Activated CD8-positive, alpha-beta memory T cell treated with anti-CD3 and anti-CD28 coated beads, Interleukin-2, amount 50 U/mL, for 1 hour (primary cell): ENCODE results near the gene SMYD3.

Source experiments
- DNase-seq: peaks from one replicate; pipeline ENCODE4 v3.0.0-alpha.2; 2020; ENCODE audit errors: extremely low read depth

The SMYD3 gene

DNA sequence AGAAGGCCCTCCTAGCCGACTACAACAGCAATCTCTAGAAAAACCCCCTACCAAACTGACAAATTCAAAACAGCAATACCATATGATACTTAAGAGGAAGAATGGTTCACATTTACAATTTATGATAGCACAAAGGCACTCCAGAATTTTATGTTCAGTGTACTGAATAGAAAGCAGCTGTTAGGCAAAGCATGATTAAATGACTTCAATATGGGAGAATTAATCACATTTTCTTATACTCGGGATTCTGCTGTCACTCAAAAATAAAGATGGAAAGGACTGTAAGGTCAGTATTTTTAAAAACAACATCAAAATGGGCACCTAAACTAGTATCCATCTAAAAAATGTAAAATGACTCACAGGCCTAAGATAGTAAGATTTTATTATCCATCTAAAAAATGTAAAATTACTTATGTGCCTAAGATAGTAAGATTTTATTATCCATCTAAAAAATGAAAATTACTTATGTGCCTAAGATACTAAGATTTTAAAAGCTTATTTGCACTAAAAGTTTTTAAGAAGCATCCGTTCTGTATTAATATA is 198.5 kb downstream of the SMYD3 start:
- no peak for DNase-seq

DNA sequence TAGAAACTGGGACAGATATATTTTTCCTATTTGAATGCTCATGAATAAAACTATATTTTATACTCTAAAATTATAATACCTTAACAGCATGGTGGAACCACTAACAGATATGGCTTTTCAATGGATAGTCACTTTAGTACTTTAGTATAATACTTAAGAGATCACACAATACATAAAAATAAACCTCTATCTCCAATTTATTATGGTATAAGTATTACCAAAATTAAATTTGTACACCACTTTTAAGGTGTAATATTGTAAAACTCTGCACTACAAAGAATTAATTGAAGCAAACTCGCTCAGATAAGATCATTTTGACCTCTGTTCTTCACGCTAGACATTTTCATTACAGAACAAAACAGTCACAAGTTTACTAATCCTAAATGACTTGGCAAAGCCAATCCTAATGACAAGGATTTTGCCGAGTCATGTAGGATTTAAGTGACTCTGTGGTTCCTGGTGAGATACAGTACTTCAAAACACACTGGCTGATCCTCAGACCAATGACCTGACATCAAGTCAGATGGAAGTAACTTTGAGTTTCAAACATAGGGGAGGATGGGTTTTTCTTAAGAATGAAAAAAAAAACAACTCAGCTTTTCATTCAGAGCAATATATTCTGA is 200.6 kb downstream of the SMYD3 start:
- DNase-seq: no peak

DNA sequence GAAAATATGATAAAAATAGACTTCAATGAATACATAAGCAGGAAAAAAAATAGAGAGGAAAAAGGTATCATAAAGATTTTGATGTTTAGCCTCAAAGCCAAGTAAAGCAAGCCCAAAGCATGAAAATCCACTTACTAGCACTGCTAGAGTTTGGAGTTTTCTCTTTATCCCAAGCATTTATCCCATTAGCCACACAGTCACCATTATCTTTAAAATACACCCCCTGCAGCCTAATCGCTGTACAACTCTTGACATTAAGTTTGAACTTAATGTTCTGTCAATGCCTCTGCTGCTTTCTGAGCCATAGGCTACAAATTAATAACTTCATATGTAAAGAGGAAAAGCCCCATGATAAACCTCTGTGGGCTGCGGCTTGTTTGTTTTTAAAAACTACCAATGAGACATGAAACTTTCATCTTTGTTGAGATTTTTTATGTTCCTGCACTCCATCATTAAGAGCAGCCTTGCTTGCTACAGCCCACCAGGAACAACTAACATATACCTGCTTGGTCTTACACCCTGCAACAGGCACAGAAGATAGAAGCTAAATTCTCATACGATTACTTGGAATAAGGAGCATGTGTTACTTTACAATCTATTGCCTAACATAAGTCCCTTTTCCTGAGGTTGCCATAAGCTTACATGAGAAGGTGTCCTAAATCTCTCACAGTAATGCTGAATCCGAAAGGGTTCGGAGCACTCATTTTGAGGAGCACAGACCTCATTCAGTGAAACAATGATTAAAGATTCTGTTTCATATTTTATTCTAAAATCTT is 202.4 kb downstream of the SMYD3 start:
- DNase-seq: no peak

DNA sequence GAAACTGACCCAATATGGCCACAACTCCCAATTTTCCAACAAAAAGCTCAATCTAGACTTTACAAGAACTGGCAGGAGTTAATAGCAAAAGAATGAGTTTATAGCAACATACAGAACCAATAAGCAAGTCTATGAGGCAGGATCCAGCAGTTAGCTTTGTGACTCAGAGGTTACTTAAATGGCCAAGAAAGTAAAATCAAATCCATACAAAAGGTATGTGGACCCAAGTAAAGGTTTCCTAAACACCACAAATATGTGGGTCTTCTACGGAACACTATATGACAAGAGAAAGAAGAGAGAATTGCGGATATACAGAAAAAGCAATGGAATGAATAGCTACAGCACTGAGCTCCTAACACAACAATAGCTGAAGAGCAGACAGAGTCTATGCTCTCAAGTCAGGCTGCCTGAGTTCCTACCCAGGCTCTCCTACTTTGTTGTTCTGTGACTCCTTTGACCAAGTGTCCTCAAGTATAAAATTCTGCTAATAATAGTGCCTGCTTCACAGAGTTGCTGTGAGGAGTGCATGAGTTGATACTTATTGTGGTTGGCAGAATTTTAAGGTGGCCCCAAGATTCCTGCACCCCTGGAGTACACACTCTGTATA is 204.3 kb downstream of the SMYD3 start:
- DNase-seq: no peak

DNA sequence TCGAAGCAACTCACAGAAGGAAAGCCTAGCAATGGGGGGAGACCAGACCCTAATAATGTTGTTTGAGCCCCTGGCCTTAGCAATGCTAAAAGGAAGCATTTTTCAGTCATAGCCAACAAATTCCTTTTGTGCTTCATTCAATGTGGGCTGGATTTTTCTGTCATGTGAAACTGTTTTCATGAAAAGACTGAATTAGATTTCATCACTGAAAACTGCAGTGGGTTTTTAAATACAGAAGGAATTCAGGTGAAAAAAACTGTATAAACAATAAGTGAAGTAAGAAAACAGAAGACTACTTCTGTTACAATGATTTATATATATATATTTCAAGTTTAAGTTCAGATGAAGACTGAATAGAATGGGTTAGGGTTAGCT is 204.8 kb downstream of the SMYD3 start:
- no peak for DNase-seq

DNA sequence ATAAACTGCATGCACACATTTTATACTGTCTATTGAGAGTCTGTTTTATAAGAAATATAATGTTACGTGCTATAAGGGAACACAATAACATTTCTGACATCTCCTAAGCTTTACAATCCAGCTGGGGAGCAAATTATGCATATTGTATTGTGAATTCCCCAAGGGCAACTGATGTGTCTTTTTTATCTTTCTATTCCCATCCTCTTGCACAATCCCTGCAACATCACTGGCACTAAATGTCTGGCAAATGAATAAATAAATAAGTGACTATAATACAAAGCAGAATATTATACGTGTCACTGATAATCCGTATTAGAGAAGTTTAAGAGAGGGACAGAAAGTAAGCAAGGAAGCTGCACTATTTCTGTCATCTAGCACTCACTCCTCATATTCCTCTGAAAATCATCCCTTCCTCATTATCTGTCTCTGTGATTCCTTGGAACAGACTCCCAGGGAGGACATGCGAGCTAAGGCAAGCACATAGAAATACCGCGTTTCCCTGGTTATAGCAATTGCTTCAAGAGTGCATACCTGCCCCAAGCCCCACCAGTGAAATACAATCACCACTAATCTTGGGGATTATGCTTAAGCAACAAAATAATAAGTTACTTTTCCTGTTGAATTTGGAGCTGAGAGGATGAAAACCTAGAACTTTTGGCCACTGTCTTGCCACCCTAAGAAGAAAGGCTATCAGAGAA is 205.4 kb downstream of the SMYD3 start:
- no peak for DNase-seq

DNA sequence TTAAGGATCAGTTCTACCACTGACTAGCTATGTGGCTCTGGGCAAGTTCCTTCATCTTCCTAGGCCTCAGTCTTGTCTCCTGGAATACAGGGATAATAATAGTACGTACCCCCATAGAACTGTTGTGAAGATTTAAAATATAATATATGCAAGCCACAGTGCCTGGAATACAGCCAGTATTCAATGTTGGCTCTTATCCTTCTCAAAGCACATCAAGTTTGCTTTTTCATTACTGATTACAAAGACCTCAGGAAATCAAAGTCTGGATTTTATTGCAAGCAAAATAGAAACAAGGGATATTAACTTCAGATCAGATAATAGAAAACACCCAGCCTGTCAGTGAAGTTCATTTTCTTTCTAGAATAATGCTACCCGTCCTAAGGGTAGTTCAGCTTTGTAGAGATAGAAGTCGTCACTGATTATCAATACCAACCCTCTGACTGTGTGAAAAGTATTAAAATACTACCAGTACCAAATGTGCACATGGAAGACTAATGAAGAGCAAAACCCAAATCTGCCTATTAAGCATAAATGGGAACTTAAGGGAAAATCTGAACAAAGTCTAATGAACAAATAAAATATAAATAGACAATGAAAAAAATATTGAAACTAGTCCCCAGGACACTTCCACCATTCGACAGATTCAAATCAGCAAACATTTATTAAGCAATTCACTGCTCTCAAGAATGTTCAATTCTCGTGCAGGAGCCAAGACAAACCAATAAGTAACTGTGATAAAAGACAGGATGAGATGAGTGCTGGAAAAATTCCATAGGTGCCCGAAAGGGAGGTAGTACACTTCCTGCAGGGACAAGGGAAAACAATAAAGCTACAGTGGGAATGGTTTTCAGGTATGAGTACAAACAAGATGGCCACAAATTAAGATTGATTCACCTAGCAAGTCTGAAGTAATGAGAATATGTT is 206.2 kb downstream of the SMYD3 start:
- DNase-seq: no peak

DNA sequence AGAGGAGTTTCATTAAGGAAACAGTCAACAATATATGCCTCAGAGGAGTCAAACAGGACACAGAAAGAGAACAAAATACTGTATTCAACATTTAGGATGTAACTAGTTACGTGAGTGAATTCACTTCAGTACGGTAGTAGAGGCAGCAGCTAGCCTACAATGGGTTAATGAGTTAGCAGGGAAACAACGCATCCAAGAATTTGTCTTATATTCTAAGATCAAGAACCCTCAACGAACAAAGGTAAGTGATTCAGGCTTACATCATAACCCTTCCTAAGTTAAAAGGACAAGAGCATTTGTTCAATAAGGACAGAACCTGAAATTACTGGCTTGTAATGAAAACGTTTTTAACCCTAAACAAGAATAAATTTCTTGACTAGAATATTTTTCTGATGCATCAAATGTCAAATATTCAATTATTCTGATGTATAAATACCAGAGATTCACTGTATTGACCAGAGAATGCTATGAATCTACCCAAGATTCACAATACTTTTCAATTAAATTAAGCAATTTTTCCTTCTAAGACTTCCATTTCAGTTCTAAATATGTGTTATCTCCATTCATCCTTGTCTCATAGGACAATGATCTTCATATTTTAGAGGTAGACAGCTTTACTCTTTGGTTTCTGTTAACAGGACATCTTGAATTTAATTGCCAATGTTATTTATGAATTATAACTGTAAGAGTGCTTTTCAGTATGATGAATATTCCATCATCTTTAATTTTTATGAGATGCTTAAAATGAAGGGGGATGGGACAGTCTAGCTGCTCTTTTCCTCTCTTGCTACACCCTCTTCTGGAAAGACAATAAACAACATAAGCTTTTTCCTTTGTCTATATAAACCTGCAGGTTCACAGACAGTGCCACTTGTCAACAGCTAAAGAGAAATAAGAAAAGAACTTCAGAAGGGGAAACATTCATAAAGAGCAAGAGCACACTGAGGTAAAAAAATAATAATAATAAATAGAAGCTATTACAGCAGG is 209.5 kb downstream of the SMYD3 start:
- no peak for DNase-seq

DNA sequence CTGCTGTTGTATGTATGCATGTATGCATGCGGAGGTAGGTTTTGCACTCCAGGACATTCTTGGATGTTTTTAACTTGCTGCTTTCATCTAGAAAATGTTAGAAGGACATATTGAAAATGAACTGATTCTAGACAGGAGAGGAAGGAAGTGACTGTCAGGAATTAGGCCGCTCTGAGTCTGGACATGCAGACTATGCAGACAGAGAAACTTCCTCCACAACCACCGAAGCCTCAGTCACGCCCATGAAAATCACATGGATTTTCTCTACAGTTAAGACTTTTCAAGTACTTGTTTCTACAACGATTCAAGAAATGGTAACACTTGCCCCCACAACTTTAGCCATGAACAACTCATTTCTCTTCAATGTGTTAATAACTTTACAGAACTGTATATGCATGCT is 211.1 kb downstream of the SMYD3 start:
- no peak for DNase-seq

DNA sequence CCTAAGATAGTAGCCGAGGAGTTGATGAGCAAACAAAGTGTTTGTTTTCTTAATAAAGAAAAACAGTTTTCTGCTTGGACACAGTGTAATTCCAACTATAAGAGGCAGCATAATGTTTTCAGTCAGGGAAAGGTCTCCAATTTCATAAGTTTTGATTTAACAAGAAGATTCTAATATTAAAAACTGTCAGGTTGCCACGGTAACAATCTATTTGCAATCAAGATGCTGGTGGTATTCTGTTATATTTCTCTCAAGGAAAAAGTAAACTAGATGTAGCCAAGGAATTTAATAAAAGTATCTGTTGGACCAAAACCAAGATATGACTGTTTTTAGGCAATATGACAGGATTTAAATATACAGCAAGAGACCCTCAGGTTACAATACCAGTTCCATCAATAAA is 211.7 kb downstream of the SMYD3 start:
- no peak for DNase-seq

DNA sequence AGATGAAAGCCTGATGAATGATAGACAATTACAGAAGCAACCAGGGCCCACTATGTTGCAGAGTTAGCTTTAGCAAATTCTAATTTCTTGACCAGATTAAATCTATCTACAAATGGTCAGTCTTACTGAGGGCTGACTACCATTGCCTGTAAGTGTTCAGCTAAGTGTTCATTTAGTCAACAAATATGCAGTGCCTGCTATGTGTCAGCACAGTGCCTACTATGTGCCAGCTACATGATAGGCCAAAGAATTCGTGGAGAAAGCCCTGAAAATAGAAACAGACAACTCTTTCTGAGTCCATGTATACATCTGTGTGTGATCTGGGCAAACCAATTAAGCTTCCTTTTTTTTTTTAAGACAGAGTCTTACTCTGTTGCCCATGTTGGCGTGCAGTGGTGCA is 212.8 kb downstream of the SMYD3 start:
- DNase-seq: no peak

DNA sequence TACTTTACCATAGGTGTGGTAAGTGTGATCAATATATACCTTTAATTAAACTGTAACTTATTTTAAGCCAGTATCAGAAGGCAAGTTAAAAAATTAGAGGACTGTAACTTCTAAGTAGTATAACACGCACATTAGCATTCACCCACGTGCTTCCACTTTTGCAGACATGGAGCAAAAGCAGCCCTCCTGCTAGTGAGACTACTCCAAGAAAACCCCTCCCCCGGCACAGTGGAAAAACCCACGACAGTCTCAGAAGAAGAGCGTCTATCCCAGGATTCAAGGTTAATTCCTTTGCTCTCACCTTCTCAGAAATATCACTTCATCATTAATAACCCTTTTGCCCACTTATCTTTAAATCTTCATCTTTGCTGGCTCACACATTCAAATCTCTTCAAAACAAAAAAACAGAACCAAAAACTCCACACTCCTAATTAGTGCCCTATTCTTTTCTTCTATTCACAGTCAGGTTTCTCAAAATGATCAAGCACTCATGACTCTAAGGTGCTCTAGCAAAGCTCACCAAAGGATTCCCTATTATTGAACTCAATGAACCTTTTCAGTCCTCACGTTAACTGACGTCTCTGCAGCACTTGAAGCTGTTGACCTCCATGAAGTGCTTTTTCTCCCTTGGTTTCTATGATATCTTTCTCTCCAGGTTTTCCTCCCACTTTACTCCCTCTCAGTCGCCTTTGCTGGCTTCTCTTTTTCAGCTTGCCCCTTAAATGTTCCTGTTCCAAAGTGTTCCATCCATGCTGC is 213.5 kb downstream of the SMYD3 start:
- no peak for DNase-seq

DNA sequence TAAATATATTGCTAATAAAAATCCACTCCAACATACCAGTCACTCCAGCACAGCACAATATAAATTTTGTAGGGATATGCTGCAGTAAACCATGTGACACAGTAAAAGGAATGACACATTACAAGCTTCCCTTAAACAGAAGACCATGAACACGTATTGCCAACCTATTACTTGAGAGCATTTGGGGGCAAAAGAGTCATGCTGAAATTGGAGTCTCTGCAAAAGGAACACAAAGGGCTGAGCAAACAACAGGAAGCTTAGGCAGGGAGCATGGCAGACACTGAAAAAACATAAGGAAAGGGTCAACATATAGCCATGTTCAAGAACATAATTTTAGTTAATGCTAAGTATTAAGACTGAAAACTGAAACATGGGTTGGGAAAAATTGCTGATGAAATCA is 214.5 kb downstream of the SMYD3 start:
- no peak for DNase-seq

DNA sequence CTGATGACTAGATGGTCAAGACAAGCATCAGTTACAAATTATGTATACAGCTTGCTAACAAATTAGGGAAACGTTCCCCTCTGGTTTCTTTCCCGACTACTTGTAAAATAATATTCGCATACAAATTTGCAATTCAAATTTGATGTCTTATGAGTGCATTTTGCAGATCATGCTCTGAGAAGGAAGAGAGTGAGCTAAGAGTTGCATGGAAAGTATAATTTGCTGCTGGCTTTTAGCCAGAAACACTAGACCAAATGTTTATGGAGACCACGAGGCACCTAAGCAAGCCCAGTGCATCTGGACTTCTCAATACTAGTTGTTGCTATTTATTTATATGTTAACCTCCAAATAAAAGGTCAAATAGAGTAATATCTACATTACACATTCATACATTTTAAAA is 216.0 kb downstream of the SMYD3 start:
- no peak for DNase-seq

DNA sequence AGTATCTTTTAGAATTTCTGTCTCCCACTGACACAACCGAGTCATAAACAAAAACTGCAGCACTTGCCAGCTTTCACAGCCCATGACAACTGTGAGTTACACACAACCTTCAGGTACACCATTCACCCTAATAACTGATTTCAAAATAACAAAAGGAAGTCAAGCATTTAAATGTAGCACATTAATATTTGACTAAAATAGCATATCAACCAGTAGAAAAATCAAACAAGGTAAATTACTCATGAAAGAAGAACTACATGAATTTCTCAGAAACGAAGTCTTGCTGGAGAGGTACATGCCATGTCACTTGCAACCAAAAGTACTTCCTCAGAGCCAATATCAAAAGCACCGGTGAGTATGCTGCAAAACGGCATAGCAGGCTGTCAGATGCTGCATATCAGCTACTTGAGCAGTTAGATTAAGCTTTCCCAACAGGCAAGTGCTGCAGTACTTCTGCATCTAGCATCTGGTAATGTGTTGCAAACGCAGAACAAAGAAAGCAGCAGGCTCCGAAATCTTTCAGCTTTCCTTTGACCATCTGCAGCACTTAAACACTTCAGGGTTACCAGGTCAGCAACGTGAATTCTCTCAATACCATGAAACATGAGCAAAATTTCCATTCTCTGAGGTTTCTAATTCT is 223.2 kb downstream of the SMYD3 start:
- no peak for DNase-seq

DNA sequence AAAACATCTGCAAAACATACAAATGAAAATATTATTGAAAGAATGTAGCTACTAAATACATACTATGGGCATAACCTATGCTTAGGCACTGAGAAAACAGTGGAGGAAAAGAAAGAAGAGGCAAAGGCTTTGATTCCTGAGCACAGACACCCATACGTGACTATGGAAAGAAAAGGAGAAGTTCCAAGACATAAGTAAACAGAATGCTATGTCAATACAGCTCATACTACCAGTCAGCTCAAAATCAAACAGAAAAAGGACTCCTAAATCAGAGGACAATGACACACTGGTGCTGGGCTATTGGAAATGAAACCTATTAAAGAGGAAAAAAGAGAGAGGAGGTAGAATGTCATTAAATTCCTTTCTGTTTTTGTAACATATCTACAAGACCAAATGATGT is 225.4 kb downstream of the SMYD3 start:
- DNase-seq: no peak

DNA sequence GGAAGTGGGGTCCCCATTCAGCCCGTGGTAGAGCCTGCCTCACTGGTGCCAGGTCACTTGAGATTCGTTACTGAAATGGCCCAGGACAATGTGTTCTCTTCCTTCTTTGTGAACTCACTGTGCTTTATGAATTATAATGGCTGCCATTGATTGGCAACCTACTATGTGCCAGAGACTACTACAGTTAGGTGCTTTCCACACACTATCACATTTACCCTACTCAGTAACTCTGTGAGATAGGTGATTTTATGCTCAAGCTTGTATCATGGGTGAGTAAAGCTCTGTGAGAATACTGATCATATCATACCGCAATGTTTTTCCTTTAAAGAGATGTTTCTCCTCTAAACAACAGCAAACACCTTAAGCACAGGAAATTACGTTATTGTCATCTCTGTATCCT is 225.9 kb downstream of the SMYD3 start:
- no peak for DNase-seq

DNA sequence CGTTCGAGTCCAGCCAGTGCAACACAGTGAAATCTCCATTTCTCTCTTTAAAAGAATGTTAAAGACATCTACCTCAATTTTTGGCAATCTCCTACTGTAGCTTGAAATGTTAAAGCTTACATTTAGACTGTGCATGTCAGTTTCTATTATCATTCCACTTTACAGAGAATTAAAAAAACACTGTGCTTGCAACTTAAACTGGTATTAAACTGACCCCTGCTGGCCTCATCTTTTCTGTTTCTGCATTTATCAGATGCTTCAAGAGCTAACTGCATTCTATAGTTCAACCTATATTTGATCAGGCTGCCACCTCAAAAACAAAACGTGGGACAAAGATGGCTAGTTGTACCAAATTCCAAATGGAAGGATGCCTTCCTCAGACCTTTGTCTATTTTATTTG is 226.5 kb downstream of the SMYD3 start:
- no peak for DNase-seq

DNA sequence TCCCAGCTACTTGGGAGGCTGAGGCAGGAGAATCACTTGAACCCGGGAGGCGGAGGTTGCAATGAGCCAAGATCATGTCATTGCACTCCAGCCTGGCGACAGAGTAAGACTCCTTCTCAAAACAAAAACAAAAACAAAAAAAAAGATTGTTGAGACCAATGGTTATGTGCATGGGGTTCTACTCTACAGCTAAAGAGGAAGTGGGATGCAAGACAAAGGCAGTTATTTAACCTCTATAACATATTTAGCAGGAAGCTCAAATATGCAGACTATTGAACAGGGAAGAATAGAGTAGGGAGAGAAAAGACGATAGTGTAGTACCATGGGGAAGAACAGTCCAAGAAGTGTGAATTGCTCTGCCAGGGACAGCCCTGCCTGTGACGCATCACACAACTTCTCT is 227.7 kb downstream of the SMYD3 start:
- DNase-seq: no peak
